Smooth muscle cell of the umbilical artery (primary cell): Measurements from ENCODE around the gene SLC29A4. TPM values are rescaled to one million over a fixed set of nuclear protein-coding genes. Genes with fewer than 3 reads are reported as not detected.

ENCODE experiments used
- total RNA-seq: library from RNA; depleted of rRNA; stranded (reverse); fragments of >200 nt; gene quantifications from 2 replicates; pipeline ENCODE4 v1.2.3, GENCODE V29; 2014

SLC29A4 gene, protein sequence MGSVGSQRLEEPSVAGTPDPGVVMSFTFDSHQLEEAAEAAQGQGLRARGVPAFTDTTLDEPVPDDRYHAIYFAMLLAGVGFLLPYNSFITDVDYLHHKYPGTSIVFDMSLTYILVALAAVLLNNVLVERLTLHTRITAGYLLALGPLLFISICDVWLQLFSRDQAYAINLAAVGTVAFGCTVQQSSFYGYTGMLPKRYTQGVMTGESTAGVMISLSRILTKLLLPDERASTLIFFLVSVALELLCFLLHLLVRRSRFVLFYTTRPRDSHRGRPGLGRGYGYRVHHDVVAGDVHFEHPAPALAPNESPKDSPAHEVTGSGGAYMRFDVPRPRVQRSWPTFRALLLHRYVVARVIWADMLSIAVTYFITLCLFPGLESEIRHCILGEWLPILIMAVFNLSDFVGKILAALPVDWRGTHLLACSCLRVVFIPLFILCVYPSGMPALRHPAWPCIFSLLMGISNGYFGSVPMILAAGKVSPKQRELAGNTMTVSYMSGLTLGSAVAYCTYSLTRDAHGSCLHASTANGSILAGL
- 5.6 and 11.1 TPM in 2 replicates for total RNA-seq

DNA sequence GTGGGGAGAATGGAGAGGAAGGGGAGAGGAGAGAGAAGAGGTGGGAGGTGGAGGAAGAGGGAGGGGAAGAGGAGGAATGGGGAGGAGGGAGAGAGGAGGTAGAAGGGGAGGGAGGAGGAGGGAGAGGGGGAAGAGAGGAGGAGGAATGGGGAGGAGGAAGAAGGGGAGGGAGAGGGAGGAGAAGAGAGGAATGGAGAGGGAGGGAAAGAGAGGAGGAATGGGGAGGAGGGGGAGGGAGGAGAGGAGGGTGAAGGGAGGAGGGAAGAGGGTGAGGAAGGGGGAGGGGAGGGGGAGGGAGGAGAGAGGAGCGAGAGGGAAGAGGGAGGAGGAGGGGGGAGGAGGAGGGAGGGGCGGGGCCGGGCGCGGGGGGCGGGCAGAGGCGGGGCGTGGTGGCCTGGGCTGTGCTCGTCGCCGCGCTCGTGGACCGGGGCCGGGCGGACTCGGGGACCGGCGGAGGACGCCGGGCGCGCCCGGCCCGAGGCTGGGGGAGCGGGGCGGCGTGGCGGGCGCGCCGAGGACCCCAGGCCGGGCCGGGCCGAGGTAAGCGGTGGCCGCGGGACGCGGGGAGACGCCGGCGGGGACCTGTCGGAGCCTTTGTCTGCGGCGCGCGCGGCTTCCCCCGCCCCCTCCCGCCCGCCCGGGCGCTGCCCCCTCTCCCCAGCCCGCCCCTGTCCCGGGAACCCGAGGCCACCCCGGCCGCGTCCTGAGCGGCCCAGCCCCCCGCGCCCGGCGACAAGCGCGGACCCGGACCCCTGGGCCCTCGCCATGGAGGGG, at the start of gene SLC29A4:
SLC29A4 (plus strand) TSS at position 401 of the 774 bp plus-strand sequence. CDS start 4,874 bp downstream, outside the sequence.

Other genes starting within 250 kb of the SLC29A4 start
- 9.5 and 11.7 TPM in 2 replicates for gene RBAK, start 237.1 kb upstream of the SLC29A4 start, total RNA-seq
- gene WIPI2, start 92.7 kb upstream of the SLC29A4 start, total RNA-seq, result 48.1 and 62.8 TPM in 2 replicates
- 36.8 and 65.2 TPM in 2 replicates for gene TNRC18, start 140.9 kb downstream of the SLC29A4 start, total RNA-seq
- gene FBXL18, start 230.9 kb downstream of the SLC29A4 start, total RNA-seq, result 5.3 and 14.8 TPM in 2 replicates
- gene ACTB, start 247.7 kb downstream of the SLC29A4 start, total RNA-seq, result 3,314 and 7,880 TPM in 2 replicates